ENCODE results near the gene CNGB1. TPM values are rescaled to one million over a fixed set of nuclear protein-coding genes. Genes with fewer than 3 reads are reported as not detected.
A peak's percentile ranks its signal among the peaks of the same experiment; 100 is the strongest.

Gene CNGB1
- total and polyA plus RNA-seq, 2 of the 13 experiments (the other 11 are each of a cell fraction or from before 2014, with no cell fraction given): 0.02 to 0.15 TPM

- TF ChIP-seq ZSCAN20 (CRISPR knock-in tag; IDR thresholded peaks at IDR 0.05; ENCODE audit: borderline replicate concordance) (no peak), SAP130 (CRISPR knock-in tag; IDR thresholded peaks at IDR 0.05; ENCODE audit: low read depth) (no peak; the same call in 1 of the 2 replicates), ZSCAN5A (CRISPR knock-in tag; IDR thresholded peaks at IDR 0.05; ENCODE audit: borderline replicate concordance) (no peak), ETS1 (CRISPR knock-in tag; IDR thresholded peaks at IDR 0.05) (no peak), FOXO4 (CRISPR knock-in tag; conservative IDR thresholded peaks at IDR 0.05) (no peak), ARID5B (CRISPR knock-in tag; IDR thresholded peaks at IDR 0.05) (0 out of 2 replicates have a peak, but pooled peaks have one; percentile 19), ZNF446 (CRISPR knock-in tag; IDR thresholded peaks at IDR 0.05) (0 out of 2 replicates have a peak, but pooled peaks have one; percentile 19), FOXJ3 (CRISPR knock-in tag; IDR thresholded peaks at IDR 0.05; ENCODE audit: borderline replicate concordance) (no peak), BRD4 (CRISPR knock-in tag; IDR thresholded peaks at IDR 0.05) (0 out of 2 replicates have a peak, but pooled peaks have one; percentile 36), KAT2B (IDR thresholded peaks at IDR 0.05; ENCODE audit: borderline replicate concordance, low read depth, low read length) (no peak), PPARG (CRISPR knock-in tag; conservative IDR thresholded peaks at IDR 0.05) (no peak), ZNF629 (CRISPR knock-in tag; conservative IDR thresholded peaks at IDR 0.05) (no peak), GPN1 (CRISPR knock-in tag; IDR thresholded peaks at IDR 0.05; ENCODE audit: borderline replicate concordance) (no peak), ZNF33A (CRISPR knock-in tag; IDR thresholded peaks at IDR 0.05; ENCODE audit: borderline replicate concordance) (no peak), PRPF4 (IDR thresholded peaks at IDR 0.05; ENCODE audit: low read depth, low read length, poor library complexity, severe bottlenecking) (no peak), PBX2 (CRISPR knock-in tag; IDR thresholded peaks at IDR 0.05) (no peak), ZNF335 (CRISPR knock-in tag; IDR thresholded peaks at IDR 0.05) (no peak), CCAR2 (optimal IDR thresholded peaks at IDR 0.05; ENCODE audit: low read depth, low read length) (no peak), ZNF143 (CRISPR knock-in tag; IDR thresholded peaks at IDR 0.05) (no peak), ZNF839 (CRISPR knock-in tag; IDR thresholded peaks at IDR 0.05; ENCODE audit: borderline replicate concordance) (no peak)
Observed at GRCh38 chr16:57999366-57999970, 28.5 kb upstream of the CNGB1 start (continued).

All from HepG2 (cell line).